ENCODE measurements around the gene TBC1D1. TPM values are rescaled to one million over a fixed set of nuclear protein-coding genes. Genes with fewer than 3 reads are reported as not detected.

Gene TBC1D1
- total and polyA plus RNA-seq, 2 of the 8 experiments (the other 6 are each of a cell fraction or from before 2014, with no cell fraction given), result 96.9 to 162 TPM

DNA sequence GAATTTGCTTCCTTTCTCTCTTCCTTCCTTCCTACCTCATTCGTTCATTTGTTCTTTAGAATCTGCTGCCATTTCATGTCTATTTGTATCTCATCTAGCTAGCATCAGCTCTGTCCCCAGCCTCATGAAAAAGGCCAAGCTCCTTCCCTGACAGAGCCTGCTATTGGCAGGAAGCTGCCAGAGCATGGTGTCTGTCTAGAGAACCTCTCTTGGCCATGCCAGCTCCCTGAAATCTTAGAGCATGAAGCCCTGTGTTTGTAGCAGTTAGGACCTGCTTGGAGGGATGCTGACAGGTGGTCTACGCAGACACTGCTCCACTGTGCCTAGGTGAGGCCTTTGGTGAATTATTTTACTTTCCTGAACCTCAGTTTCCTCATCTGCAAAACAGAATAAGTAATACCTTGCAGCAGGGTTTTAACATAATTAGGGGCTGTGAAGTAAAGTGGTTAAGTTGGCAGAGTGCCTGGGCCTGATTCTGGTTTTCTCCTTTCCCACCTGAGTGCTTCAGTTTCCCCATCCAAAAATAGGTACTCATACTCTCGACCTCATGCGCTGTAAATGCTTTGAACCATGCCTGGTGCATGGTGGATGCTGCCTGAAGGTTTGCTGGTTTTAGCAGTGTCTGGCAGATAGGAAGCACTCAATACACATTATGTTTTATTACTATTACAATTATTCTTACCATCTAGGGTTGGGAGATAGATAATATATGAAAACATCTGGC, 74.0 kb downstream of the TBC1D1 start:
- H3K23ac ChIP-seq (ENCODE audit: insufficient read length), result no peak overlapping the region
- H3K56ac ChIP-seq (replicated peaks; ENCODE audit: insufficient read length, low read depth, low read length), result no peak overlapping the region
- no peak overlapping the region for H2BK120ac ChIP-seq (replicated peaks; ENCODE audit: low read depth, low read length)
- CTCF ChIA-PET (ENCODE audit: partially characterized antibody), result no interaction called here
- H3K4me3 ChIP-seq (ENCODE audit: extremely low read depth in 1 of 4, insufficient read depth in 2 of 4, low read depth in 3 of 4, low read length in 4 of 4), result no peak overlapping the region
- no peaks in the 10 kb centered on the region for H3K79me2 ChIP-seq (ENCODE audit: control insufficient read depth in 1 of 2, insufficient read depth in 2 of 2, low read length in 2 of 2)
- H3K4me1 ChIP-seq (replicated peaks in 1 of 4; ENCODE audit: control insufficient read depth in 3 of 4, insufficient read depth in 4 of 4, low read length in 3 of 4), result no peaks in the 10 kb centered on the region
- H4K91ac ChIP-seq (replicated peaks; ENCODE audit: insufficient read length, low read length), result no peak overlapping the region
- H2BK15ac ChIP-seq (ENCODE audit: low read length), result no peak overlapping the region
- H4K8ac ChIP-seq (ENCODE audit: extremely low read depth, insufficient read depth, low read length), result no peak overlapping the region
- H2AFZ ChIP-seq (ENCODE audit: low read length), result no peak overlapping the region
- no peak overlapping the region for H3K14ac ChIP-seq (ENCODE audit: insufficient read length)
- no peak overlapping the region for H2BK20ac ChIP-seq (ENCODE audit: low read length)
- no peak overlapping the region for H3K4me2 ChIP-seq (ENCODE audit: insufficient read depth in 1 of 2, low read depth in 2 of 2, low read length in 2 of 2)
- H3K27me3 ChIP-seq (replicated peaks in 1 of 4; ENCODE audit: control insufficient read depth in 3 of 4, extremely low read depth in 1 of 4, insufficient read depth in 3 of 4, low read length in 3 of 4), result no peaks in the 10 kb centered on the region
- no peak overlapping the region for H3K27ac ChIP-seq (ENCODE audit: low read depth, low read length)
- H2AK5ac ChIP-seq (ENCODE audit: low read depth, low read length), result no peak overlapping the region
- no peaks in the 10 kb centered on the region for H3K36me3 ChIP-seq (ENCODE audit: control insufficient read depth in 2 of 4, insufficient read depth in 4 of 4, low read length in 3 of 4)
- H2BK5ac ChIP-seq (ENCODE audit: low read depth, low read length), result no peak overlapping the region
- no peak overlapping the region for H4K5ac ChIP-seq (ENCODE audit: insufficient read length, low read depth, low read length)
- H2BK12ac ChIP-seq (ENCODE audit: low read depth, low read length), result no peak overlapping the region
- H3K23me2 ChIP-seq (ENCODE audit: low read depth, low read length), result no peaks in the 10 kb centered on the region
- DNase-seq (ENCODE audit: low read depth in 1 of 2, low spot score in 2 of 2) (no peak), FAIRE-seq (no peak)
- H3K4ac ChIP-seq (replicated peaks; ENCODE audit: insufficient read length, low read depth, low read length), result no peak overlapping the region
- no peaks in the 10 kb centered on the region for H3K9me3 ChIP-seq (ENCODE audit: insufficient read depth in 2 of 2, low read depth in 1 of 2, low read length in 1 of 2)
- H4K20me1 ChIP-seq (replicated peaks in 1 of 2; ENCODE audit: control insufficient read depth in 1 of 2, insufficient read depth in 2 of 2, low read length in 2 of 2), result no peaks in the 10 kb centered on the region
- H3K9ac ChIP-seq (replicated peaks in 1 of 4; ENCODE audit: extremely low read depth in 1 of 4, low read depth in 3 of 4, low read length in 3 of 4), result no peak overlapping the region
- no peak overlapping the region for H3K18ac ChIP-seq (ENCODE audit: extremely low read depth, low read length)
- POLR2A ChIA-PET (ENCODE audit: partially characterized antibody), result no interaction called here
- WGBS, 2 experiments (ENCODE audit: extremely low coverage in 1 of 2, insufficient coverage in 1 of 2, insufficient read length in 1 of 2, insufficient replicate concordance in 2 of 2, low coverage in 1 of 2, low lambda C conversion rate in 2 of 2, missing lambda C conversion rate in 1 of 2), result 88% methylated on average over 4 of the region's 4 CpGs; no CpG with 5 or more reads in 1 of the 2 experiments
- no peaks in the 10 kb centered on the region for H3K79me1 ChIP-seq (ENCODE audit: low read depth, low read length)
- TF ChIP-seq RFX5 (IDR thresholded peaks at IDR 0.05; ENCODE audit: borderline replicate concordance, low read depth, low read length) (no peak), TAF7 (optimal IDR thresholded peaks at IDR 0.05; ENCODE audit: borderline replicate concordance, low read depth, low read length) (no peak), NRF1 (IDR thresholded peaks at IDR 0.05; ENCODE audit: low read depth, low read length) (no peak), SP1 (IDR thresholded peaks at IDR 0.05; ENCODE audit: low read depth, low read length) (no peak), CREB1 (IDR thresholded peaks at IDR 0.05) (no peak), JUND (IDR thresholded peaks at IDR 0.05; ENCODE audit: low read length) (no peak), SP4 (IDR thresholded peaks at IDR 0.05; ENCODE audit: low read length) (no peak), ZNF274 (IDR thresholded peaks at IDR 0.05; ENCODE audit: borderline replicate concordance, extremely low read depth, low read length) (no peak), POU5F1 (IDR thresholded peaks at IDR 0.05; ENCODE audit: low read depth, low read length) (no peak), SIN3A (conservative IDR thresholded peaks at IDR 0.05 in 1 of 2, IDR thresholded peaks at IDR 0.05 in 1 of 2; ENCODE audit: low read depth in 1 of 2, low read length in 2 of 2) (no peak), TEAD4 (IDR thresholded peaks at IDR 0.05; ENCODE audit: low read depth, low read length) (no peak), SUZ12 (IDR thresholded peaks at IDR 0.05; ENCODE audit: low read length) (no peak)
- TF ChIP-seq, protein P1, sequence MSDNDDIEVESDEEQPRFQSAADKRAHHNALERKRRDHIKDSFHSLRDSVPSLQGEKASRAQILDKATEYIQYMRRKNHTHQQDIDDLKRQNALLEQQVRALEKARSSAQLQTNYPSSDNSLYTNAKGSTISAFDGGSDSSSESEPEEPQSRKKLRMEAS (IDR thresholded peaks at IDR 0.05), result no peak
